ENCODE measurements around the gene PSMD13. TPM values are rescaled to one million over a fixed set of nuclear protein-coding genes. Genes with fewer than 3 reads are reported as not detected.

Gene PSMD13
- total RNA-seq, 1 experiment from 2014 or later = 403 TPM

DNA sequence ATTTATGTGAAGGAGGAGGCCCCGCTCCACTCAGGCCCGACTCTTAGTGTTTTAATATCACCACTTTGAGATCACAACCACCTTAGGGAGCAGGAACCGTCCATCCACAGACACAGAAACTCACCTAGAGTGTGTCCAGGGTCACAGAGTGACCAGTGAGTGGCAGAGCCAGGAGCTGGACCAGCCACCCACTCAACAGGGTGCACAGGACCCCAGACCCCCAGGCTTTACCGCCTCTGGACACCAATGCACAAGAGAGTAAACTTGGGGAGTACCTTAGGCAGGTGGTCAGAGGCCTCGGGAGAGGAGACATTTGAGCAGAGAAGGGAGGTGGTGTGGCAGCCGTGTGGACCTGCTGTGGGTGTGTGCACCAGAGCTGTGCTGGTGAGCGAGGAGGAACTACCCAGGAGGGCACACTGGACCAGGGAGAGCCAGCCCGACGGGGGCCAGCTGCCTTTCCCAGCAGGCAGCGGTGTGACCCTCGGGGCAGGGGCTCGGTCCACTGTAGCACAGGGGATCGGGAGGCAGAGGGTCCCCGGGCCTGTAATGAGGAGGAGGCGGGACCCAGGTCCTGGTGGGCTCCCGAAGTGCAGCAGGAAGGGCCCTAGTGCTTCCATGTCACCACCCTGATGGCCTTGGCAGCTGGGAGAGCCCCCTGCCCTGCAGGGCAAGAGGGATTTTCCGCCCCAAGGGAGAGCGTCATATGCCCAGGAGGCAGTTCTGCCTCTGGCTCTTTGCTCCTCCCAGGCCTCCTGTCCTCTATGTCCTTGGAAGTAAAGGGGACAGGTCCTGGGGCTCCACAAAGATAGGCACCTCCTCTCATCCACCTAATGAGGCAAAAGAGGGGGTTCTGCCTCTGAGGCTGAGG lies 33.9 kb downstream of the PSMD13 start:
- no peak for DNase-seq (ENCODE audit: low read depth)

DNA sequence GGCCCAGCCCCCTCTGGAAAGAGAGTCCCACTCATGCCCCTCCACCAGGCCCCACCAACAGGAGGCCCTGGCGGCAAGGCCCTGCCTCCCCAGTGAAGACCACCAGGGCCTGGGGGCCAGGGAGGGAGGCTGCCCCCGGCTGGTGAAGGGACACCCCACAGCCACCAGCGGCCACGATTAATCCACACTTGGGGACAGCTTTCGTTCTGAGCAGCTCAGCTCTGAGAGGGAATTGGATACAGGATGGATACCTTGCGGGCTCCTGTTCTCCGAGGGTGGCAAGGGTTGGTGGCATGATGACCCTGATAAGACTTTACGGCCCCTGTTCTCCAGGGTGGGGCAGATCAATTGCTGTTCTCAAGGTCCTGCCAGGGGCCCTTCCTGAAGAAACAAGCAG lies 34.5 kb downstream of the PSMD13 start:
- no peak for DNase-seq (ENCODE audit: low read depth)

DNA sequence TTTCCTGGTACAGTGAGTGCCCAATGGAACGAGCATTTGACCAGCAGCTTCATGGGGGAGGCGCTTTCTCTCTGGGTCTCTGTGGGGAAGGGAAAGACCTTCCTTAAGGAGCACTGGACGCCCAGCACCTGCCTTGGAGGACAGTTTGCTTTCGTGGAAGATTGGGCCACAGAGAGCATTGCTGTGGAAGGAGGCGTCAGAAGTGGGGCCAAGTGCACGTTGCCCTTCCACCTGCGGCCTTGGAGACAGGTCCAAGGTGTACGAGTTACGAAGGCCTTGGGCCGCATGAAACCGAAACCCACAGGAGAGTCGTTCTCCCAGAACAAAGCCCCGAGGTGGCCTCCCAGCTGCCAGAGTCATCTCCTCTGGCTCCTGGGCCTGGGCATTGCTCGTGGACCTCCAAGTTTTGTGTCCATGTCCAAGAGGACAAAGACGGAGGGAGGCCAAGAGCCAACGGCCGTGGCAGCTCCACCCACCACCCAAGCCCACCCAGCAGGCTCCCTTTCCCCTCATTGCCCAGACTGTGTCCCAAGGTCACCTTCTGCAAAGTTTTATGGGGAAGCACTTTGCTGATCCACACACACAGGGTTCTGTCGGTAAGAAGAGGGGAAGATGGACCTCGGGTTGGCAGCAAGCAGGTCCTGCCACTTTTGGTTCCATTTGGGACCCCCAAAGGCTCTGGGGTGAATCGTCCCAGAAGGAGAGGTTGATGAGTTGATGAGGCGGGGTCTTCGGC lies 35.6 kb downstream of the PSMD13 start:
- no peak for DNase-seq (ENCODE audit: low read depth)

DNA sequence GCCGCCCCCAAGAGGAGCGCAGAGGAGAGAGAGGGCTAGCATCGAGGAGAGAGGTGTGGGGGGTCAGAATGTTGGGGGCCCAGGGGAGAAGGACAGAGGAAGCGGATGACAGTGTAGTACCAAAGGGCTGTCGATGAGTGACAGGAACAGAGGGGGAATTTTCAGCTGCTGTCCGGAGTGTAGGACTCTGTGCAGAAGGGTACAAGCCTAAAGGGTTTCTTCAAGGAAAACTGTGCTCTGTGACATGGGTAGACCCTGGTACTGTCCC lies 36.1 kb downstream of the PSMD13 start:
- DNase-seq (ENCODE audit: low read depth) = no peak

DNA sequence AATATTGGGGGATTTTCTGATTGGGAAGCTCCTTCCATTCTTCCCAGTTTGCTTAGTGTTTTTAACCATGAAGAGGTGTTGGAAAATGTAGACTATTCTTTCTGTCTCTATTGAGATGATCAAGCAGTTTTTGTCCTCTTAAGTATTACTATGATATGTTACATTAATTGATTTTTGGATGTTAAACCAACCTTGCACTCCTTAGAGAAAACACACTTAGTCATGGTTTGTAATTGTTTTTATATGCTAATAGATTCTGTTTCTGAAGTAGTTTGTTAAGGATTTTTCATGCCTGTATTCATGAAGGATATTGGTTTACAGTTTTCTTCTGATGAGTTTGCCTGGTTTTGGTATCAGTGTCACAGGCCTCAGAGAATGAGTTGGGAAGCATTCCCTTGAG lies 39.4 kb downstream of the PSMD13 start:
- DNase-seq (ENCODE audit: low read depth) = no peak

DNA sequence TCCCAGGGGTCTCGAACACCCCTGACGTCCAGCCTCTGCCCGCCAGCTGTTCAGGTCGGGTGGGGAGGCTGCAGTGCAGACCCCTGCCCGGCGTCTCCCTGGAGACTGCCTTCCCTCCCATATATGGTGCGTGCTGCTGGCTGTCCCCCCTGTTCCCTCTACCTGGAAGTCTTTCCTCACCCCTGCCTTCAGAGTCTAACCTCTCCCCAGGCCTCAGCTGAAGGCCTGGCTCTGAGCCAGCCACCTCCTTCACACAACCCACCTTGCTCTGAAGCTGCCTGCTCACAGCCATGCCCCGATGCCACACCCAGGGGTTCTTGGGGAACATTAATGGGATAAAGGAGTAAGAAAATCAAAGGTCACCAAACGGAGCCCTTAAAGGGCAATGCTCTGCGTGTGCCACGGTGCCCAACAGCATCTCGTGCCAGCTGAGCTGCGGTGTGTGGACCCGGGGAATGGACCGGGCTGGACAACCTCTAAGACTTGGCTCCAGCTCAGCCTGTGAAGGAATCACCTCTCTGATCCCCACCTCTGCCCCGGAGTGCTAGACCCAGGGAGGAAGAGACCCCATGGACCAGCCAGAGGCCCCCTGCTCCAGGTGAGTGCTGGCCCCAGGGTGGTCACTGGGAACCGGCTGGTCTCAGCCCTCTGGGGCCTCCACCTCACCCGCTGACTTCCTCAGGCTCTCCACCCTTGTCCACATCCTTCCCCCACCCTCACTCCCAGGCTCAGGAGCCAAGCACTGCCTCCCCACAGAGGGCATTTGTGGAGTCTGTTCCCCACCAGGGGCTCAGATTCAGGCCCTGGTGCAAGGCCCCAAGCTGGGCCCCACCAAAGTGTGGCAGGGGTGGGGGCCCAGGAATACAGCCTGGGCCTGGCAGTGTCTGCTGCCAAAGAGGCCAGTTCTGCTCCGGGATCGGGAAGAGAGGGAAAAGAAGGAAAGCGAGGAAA lies 41.5 kb downstream of the PSMD13 start, which contains the start of gene NLRP6:
Gene NLRP6, plus strand, starts transcription at position 407 of the 951 bp plus-strand sequence. Its CDS starts 163 bp downstream, at position 570.
- DNase-seq (ENCODE audit: low read depth) = no peak

DNA sequence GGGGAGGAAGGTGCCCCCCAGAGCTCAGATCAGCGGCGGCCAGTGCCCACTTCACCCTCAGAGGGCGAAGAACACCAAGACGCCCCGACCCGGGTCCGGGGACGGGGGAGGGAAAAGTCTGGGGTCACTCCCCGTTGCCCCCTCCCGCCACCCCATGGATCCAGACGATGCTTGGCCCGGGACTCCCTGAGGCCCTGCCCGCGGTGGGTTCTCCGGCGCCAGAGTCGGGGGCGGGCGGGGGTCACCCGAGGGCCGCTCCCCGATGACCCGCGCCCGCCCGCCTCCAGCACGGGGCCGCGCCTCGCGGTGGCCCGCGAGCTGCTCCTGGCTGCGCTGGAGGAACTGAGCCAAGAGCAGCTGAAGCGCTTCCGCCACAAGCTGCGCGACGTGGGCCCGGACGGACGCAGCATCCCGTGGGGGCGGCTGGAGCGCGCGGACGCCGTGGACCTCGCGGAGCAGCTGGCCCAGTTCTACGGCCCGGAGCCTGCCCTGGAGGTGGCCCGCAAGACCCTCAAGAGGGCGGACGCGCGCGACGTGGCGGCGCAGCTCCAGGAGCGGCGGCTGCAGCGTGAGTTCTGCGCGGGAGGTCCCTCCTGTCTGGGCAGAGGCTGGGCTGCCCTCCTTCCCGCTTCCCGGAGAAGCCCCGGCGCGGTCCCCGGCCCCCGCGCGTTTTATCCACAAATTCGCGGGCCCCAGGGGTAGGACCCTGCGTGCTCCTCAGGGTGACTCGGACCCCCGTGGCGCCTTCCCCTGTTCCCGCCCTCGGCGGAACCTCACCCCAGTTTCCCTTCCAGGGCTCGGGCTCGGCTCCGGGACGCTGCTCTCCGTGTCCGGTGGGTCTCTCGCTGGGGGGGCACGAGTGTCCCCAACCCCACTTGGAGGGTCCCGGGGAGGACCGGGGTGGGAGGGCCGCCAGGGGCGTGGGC lies 42.5 kb downstream of the PSMD13 start:
- DNase-seq (ENCODE audit: low read depth) = no peak

DNA sequence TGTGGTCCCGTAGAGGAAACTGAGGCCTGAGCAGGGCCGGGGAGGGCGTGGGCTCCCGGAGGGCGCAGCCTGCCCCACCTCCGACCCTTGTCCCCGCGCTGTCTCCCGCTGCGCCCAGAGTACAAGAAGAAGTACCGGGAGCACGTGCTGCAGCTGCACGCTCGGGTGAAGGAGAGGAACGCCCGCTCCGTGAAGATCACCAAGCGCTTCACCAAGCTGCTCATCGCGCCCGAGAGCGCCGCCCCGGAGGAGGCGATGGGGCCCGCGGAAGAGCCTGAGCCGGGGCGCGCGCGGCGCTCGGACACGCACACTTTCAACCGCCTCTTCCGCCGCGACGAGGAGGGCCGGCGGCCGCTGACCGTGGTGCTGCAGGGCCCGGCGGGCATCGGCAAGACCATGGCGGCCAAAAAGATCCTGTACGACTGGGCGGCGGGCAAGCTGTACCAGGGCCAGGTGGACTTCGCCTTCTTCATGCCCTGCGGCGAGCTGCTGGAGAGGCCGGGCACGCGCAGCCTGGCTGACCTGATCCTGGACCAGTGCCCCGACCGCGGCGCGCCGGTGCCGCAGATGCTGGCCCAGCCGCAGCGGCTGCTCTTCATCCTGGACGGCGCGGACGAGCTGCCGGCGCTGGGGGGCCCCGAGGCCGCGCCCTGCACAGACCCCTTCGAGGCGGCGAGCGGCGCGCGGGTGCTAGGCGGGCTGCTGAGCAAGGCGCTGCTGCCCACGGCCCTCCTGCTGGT lies 43.4 kb downstream of the PSMD13 start:
- DNase-seq (ENCODE audit: low read depth) = no peak

DNA sequence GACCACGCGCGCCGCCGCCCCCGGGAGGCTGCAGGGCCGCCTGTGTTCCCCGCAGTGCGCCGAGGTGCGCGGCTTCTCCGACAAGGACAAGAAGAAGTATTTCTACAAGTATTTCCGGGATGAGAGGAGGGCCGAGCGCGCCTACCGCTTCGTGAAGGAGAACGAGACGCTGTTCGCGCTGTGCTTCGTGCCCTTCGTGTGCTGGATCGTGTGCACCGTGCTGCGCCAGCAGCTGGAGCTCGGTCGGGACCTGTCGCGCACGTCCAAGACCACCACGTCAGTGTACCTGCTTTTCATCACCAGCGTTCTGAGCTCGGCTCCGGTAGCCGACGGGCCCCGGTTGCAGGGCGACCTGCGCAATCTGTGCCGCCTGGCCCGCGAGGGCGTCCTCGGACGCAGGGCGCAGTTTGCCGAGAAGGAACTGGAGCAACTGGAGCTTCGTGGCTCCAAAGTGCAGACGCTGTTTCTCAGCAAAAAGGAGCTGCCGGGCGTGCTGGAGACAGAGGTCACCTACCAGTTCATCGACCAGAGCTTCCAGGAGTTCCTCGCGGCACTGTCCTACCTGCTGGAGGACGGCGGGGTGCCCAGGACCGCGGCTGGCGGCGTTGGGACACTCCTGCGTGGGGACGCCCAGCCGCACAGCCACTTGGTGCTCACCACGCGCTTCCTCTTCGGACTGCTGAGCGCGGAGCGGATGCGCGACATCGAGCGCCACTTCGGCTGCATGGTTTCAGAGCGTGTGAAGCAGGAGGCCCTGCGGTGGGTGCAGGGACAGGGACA lies 44.1 kb downstream of the PSMD13 start:
- DNase-seq (ENCODE audit: low read depth) = no peak

DNA sequence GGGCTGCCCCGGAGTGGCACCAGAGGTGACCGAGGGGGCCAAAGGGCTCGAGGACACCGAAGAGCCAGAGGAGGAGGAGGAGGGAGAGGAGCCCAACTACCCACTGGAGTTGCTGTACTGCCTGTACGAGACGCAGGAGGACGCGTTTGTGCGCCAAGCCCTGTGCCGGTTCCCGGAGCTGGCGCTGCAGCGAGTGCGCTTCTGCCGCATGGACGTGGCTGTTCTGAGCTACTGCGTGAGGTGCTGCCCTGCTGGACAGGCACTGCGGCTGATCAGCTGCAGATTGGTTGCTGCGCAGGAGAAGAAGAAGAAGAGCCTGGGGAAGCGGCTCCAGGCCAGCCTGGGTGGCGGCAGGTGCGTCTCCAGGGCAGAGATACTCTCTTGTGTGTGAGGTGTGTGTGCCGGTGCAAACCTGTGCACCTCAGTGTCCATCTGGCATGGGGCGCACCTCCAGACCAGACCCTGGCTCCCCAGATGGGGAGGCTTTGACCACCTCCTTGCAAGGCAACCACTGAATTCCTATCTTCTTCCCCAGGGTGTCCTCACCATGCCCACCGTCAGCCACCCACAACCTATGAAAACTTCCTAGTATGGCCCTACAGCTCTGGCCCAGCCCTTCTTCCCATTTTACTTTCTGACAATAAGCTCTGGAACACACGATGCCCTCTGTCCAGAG lies 44.8 kb downstream of the PSMD13 start:
- no peak for DNase-seq (ENCODE audit: low read depth)

DNA sequence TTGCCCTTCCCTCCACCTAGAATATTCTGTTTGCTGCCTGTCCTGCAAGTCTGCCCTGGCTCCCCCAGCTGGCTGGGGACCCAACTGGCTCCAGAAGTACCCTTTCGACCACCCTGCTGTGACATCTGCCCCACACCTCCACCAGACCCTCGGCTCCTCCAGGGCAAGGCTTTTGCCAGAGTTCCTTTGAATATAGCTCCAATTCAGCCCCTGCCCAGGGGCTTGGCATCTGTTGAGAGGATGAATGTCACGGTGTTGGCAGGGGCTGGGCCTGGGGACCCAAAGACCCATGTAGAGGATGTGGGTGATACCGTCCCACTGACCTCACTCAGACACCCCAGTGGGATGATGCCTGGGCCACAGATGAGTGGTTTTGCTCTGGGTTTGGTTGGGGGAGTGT lies 45.4 kb downstream of the PSMD13 start:
- DNase-seq (ENCODE audit: low read depth) = no peak

DNA sequence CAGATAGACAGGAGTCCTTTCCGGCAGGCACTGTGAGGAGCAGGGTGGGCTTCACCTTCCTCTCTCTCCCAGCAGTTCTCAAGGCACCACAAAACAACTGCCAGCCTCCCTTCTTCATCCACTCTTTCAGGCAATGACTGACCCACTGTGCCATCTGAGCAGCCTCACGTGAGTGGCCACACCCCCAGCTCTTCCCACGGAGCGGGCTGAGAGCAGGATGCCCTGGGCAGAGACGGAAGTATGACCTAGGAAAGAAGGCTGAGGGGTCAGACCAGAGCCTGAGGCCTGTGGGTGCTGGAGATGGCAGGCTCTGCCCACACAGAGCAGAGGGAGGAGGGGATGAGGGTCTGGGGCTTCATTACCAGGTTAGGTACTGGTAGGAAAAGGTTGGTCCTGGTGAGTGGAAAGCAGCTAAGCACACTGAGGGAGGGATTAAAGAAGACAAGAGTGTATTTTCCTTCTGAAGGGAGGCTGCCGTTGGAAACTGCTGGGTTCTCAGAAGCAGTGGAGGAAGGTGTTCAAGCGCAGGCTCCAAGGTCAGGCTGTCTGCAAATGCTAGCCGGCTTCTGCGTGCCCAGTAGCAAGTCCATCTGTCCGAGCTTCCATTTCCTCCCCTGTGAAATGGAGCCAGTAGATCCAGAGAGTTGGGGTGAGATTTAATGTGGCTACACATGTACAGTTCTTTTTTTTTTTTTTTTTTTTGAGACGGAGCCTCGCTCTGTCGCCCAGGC lies 46.0 kb downstream of the PSMD13 start:
- DNase-seq (ENCODE audit: low read depth) = no peak

DNA sequence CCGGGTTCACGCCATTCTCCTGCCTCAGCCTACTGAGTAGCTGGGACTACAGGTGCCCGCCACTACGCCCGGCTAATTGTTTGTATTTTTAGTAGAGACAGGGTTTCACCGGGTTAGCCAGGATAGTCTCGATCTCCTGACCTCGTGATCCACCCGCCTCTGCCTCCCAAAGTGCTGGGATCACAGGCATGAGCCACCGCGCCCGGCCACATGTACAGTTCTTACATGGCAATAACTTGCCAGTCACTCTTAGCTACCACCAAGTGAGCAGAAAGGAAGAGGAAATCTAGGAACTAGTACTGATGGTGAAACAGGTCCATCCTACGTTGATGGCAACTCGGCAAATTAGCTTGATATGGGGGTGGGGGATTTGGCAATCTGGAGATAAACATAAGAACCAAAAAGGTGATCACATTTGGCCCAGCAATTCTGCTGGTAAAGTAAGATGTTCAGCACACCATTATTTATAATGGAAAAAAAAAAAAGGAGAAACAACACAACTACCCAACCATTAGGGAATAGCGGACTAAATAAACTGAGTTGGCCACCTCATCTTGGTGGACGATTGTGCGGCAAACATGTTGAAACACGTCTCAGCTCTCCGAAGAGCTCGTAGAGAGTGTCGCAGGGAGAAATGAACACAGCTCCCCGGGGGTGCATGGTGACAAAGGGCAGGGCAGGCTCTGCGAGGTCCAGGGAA lies 46.8 kb downstream of the PSMD13 start:
- no peak for DNase-seq (ENCODE audit: low read depth)

DNA sequence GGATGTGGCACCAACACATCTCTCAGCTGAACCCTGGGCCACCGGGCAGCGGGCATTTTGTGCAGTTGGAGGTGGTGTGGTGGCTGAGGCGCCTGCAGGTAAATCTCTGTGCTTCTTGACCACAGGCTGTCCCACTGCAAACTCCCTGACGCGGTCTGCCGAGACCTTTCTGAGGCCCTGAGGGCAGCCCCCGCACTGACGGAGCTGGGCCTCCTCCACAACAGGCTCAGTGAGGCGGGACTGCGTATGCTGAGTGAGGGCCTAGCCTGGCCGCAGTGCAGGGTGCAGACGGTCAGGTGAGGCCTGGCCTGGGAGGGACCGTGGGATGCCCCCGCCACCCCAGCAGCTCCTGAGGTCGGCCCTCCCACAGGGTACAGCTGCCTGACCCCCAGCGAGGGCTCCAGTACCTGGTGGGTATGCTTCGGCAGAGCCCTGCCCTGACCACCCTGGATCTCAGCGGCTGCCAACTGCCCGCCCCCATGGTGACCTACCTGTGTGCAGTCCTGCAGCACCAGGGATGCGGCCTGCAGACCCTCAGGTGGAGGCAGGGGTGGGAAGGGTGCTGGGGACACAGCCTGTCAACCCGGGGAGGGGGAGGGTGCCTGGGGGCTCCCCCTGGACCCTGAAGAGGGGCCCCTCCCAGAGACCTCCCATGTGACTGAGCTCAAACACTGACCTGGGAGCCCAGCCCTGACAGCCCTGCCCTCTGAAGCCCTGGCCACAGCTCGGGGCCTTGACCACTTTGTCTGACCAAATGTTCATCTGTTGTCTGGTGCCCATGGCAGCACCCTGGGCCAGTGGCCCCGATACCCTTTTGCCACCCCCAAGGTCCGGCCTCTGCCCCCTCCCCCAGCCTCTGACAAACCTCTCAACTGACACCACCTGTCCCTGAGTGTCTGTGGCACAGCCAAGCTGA lies 47.6 kb downstream of the PSMD13 start:
- DNase-seq (ENCODE audit: low read depth) = no peak

DNA sequence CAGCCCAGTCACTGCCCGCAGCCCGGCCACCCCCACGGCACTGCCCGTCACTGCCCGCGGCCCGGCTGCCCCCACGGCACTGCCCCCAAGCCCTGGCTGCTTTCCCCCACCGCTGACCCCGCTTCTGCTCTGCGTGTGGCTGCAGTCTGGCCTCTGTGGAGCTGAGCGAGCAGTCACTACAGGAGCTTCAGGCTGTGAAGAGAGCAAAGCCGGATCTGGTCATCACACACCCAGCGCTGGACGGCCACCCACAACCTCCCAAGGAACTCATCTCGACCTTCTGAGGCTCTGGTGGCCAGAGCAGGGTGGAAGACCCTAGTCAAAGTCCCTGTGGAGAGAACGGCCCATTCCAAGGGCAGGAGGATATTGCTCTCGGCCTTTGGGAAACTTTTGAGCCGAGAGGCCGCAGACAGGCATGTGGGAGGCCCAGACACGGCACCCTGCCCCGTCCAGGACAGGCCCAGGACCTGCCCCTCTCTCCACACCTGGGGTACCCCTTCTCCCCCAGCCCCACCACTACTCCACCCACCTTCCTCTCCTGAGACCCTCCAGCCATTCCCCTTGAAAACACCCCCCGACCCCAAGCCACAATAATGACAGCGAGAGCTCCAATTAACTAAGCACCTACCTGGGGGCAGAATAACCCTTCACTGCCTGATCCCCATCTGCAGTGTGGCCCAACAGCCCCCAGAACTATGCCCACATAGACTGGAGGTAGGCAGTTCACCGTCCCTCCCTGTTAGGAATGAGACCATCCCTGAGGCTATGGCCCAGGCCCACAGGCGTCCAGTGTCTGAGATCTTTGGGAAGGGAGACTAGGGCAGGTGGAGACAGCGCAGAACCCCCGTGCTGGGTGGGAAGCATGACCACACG lies 48.5 kb downstream of the PSMD13 start:
- DNase-seq (ENCODE audit: low read depth) = no peak
